Cardiac septum (tissue), 1 donor: Measurements from ENCODE around the gene SLC27A2. TPM values are rescaled to one million over a fixed set of nuclear protein-coding genes. Genes with fewer than 3 reads are reported as not detected.
"Not testable (repeated sequence)": the region's sequence is repeated elsewhere in the genome, so short reads cannot be mapped to it uniquely, and the experiment has no call there.

ENCODE experiments used
- DNase-seq: peaks from one replicate; pipeline ENCODE4 v3.0.0-alpha.2; 2020; ENCODE audit warnings: low spot score
- intact Hi-C: fragments of 100-400 bp; cut with DNase I; formaldehyde crosslinking; loops from one replicate; pipeline ENCODE4 v1.14.0; 2022
- total RNA-seq: library from RNA; stranded (reverse); fragmentation: NEBNext Ultra II Directional; extraction: Animal tissue kit (Norgen Biotek cat#: 25700); gene quantifications from one replicate; pipeline ENCODE4 v1.2.1, GENCODE V29; 2021
- donor health status: DM: no; HTN: no; CAD: no.

The SLC27A2 gene
- total RNA-seq, 1 donor from 2014 or later, result not detected

DNA sequence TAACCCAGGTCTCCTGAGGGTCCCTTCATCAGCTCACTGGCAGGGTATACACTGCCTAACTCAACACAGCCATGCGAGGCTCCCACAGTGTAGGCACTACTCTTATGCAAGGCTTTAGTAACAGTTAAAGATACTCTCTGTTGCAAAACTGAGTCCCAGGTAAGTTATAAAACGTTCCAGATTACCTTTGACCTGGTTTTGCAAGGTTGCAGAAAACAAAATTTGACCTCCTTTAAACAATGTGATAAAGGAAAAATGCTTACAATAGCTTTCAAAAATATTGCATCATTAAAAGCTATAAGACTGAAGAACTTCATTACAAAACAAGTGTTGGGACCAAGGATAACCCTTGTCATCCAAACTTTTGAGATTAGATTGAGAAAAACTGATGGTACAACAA is 5.5 kb downstream of the SLC27A2 start:
- intact Hi-C loops, result no loop called here
- no peak for DNase-seq

- intact Hi-C loops, result no loop called here
- DNase-seq, result no peak
These were observed 6.0 kb downstream of the SLC27A2 start for GRCh38 chr15:50187997-50188396.

GRCh38 chr15:50188793-50189192 is 6.8 kb downstream of the SLC27A2 start:
- intact Hi-C loops, DNase-seq: not testable (repeated sequence)

GRCh38 chr15:50189633-50190032 is 7.6 kb downstream of the SLC27A2 start:
- intact Hi-C loops, result no loop called here

GRCh38 chr15:50190166-50190570 is 8.2 kb downstream of the SLC27A2 start:
- intact Hi-C loops, result no loop called here
- DNase-seq, result no peak

More at GRCh38 chr15:50189633-50190032, 7.6 kb downstream of the SLC27A2 start:
- no peak for DNase-seq

GRCh38 chr15:50190723-50191122 is 8.7 kb downstream of the SLC27A2 start:
- intact Hi-C loops, result no loop called here
- DNase-seq, result no peak

- intact Hi-C loops, result no loop called here
- DNase-seq, result no peak
These were observed 10.2 kb downstream of the SLC27A2 start for GRCh38 chr15:50192164-50192563.

DNA sequence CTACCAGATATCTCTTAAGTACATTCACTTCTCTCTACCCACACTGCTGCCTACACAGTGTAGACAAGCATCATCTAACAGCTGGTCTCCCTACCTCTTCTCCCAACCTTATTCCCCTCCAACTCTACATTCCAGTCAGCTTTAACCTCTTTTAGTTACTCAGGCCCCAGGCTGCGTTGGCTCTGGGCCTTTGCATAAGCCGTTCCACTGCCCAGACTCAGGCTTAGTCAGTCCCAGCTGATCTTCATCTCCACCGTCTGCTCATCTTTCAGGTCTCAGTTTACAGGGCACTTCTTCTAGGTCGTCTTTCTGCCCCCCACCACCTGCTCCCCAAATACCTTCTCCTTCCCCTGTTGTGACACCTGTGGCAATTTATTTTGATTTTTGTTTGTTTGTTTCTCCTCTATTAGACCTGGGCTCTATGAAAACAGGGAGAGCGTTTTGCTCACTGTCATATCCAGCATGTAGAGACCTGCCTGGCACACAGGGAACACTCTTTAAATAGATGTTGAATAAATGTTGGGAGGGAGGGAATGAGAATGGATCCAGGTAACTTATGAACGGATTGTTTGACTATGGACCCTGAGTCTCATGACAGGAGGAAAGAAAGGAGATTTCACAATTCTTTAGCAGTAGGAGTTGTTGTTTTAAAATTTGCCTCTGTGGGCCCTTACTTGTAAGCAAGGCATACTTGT is 11.1 kb downstream of the SLC27A2 start:
- intact Hi-C loops, result no loop called here
- no peak for DNase-seq

DNA sequence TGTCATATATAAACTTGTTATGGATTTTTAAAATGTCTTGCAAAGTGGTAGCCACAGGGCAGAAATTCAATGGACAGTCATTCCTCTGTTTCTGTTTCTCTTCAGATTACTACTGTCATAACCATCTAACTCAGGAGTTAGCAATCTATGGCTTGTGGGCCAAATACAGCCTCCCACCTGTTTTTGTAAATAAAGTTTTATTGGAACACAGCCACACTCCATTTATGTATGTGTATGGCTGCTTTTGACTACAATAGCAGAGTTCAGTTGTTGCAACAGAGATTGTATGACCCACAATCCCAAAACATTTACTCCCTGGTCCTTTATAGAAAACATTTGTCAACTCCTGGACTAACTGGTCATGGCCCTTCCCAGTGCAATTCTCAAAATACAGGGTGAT is 20.0 kb downstream of the SLC27A2 start:
- intact Hi-C loops, result no loop called here
- DNase-seq, result no peak

DNA sequence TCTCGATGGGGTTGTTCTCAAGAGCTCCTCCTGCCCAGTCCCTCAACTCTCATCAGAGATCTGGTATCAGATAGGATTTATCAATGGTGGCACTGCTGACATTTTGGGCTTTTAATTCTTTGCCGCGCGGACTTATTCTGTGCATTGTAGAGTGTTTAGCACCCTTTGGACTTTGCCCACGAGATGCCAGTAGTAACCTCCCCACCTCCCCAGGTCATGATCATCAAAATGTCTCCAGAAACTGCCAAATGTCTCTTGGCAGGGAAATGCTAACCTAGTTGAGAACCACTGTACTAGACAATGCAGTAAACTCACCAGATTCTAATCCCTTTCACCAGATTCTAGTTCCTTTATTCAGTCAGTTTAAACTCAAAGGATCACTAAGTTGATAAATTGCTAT is 24.0 kb downstream of the SLC27A2 start:
- intact Hi-C loops, result no loop called here
- DNase-seq, result no peak

DNA sequence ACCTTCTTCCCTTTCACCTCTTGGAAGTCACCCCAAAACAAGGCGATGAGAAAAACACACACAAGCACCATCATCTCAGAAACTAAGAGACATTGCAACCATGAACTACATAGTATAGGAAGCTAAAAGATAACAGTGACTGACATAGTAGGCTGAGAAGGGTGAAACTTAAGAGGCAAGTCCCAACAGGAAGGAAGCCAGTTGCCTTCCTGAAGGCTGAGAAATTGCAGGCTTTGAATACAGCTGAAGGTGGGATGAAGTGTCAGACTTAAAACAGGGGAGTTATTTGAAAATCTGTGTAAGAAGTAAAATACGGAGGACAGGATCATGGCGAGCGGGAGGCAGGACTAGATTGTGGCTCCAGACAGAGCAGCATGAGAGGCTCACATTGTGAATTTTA is 27.8 kb downstream of the SLC27A2 start:
- no peak for DNase-seq
- intact Hi-C loops, result no loop called here

GRCh38 chr15:50210462-50211157 is 28.6 kb downstream of the SLC27A2 start:
- DNase-seq, result no peak
- intact Hi-C loops, result no loop called here

DNA sequence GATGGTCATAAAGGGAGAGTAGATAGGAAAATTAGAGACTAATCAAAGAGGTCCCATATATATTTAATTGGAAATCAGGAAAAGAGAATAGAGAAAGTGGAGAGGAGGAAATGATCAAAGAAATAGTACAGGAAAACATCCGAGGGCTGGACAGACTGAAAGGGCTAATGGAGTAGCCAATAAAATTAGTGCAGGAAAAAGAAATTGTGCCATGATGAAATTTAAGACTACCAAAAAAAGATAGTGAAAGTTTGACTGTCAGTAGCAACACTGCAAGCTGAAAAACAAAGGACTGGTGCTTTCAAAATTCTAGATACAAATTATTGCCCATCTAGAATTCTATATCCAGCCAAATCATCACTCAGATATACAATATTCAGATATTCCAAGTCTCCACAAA is 36.3 kb downstream of the SLC27A2 start:
- intact Hi-C loops, result no loop called here
- no peak for DNase-seq

DNA sequence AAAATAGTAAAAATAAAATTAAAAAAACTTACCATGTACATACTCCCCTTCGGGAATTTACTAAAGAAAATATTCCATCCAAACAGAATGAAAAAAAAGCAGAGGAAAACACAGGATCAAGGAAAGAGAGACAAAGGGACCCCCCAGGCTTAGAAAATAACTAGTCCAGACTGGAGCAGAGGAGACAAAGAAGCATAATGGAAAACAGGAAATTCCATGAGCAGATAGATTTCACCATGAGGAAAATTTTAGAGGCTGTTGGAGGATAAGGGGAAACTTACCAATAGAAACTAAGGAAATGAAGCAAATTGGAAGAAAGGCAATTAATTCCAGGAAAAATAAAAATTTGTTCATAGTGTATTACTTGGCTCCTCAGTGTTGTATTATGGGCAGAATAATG is 36.7 kb downstream of the SLC27A2 start:
- intact Hi-C loops, result no loop called here
- no peak for DNase-seq

GRCh38 chr15:50219820-50220219 is 37.8 kb downstream of the SLC27A2 start:
- intact Hi-C loops, result no loop called here
- no peak for DNase-seq

- DNase-seq, result no peak
- intact Hi-C loops, result no loop called here
These were observed 40.2 kb downstream of the SLC27A2 start for GRCh38 chr15:50222181-50222580.

- no peak for DNase-seq
- intact Hi-C loops, result no loop called here
These were observed 42.6 kb downstream of the SLC27A2 start for GRCh38 chr15:50224606-50225005.

DNA sequence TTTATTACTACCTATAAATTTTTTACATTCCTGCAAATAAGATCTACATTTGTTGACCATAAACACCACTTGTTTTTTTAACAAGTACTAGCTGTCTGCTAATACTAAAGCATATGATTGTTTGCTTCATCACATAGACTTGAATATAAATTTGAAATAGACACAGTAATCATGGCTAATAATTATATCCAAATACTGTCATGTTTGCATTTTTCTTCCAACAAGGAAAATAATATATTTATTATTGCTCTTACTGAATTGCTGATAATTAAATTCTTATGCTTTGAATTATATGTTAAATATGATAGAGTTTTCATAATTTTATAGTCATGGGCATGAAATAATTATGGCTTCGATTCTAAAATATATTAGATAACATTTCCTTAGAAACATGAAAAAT is 43.1 kb downstream of the SLC27A2 start:
- intact Hi-C loops, result no loop called here
- DNase-seq, result no peak

GRCh38 chr15:50225938-50226337 is 43.9 kb downstream of the SLC27A2 start:
- intact Hi-C loops, result no loop called here
- DNase-seq, result no peak

DNA sequence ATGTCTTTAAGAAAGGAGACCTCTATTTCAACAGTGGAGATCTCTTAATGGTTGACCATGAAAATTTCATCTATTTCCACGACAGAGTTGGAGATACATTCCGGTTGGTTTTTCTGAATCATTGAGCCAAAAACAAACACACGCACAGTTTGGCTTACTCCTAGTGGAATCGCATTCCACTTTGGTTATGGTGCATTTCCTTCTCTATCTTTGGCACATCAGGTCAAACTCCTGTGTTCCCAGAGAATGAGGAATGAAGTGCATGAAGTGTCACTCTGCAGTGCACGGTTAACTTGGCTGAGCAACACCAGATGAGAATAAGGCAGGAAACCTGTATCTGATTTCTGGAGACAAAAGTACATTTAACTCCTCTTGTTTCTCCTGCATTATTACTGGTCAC is 45.1 kb downstream of the SLC27A2 start:
- intact Hi-C loops, result no loop called here
- no peak for DNase-seq

GRCh38 chr15:50228866-50229265 is 46.9 kb downstream of the SLC27A2 start:
- DNase-seq, result no peak
- intact Hi-C loops, result no loop called here
